ENCODE results near the gene REG1A. TPM values are rescaled to one million over a fixed set of nuclear protein-coding genes. Genes with fewer than 3 reads are reported as not detected.

REG1A gene
- total RNA-seq, 1 experiment from 2014 or later: not detected

DNA sequence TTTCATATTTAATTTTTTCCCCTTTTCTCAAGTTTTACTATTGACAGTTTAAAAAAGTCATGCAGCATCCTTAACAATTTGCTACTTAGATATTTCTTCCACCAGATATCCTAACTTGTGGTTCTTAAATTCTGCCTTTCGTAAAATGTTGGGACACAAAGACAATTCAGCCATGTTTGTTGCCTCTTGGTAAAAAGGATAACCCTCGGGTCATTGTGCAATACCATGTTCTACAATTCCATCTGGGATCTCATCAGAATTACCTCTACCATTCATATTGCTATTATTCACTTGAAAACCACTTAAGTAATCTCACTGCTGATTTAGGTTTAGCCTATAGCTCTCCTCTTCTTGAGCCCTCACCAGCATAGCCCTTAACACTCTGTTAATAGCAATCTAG lies 19.3 kb upstream of the REG1A start:
- no TSS peak for BruUV-seq (replicated peaks)
- Histone ChIP-seq H3K4me3 (ENCODE audit: low read depth, low read length, poor library complexity, severe bottlenecking) (no peak overlapping the region), H3K27me3 (replicated peaks; ENCODE audit: insufficient read depth, low read depth, low read length, poor library complexity) (no peaks in the 10 kb centered on the region), H3K36me3 (ENCODE audit: insufficient read depth, low read length, poor library complexity, severe bottlenecking) (no peaks in the 10 kb centered on the region), H3K4me1 (ENCODE audit: insufficient read depth, low read length, poor library complexity, severe bottlenecking) (no peaks in the 10 kb centered on the region), H3K27ac (ENCODE audit: low read depth, low read length, poor library complexity, severe bottlenecking) (no peak overlapping the region), H3K9me3 (ENCODE audit: low read depth, low read length, poor library complexity, severe bottlenecking) (peaks cover 4% of the 10 kb centered on the region)
- ChIA-PET POLR2A (ENCODE audit: low non-redundant PET) (no interaction called here), CTCF (no interaction called here)
- TF ChIP-seq CTCF (conservative IDR thresholded peaks at IDR 0.05; ENCODE audit: low read depth, low read length): no peak
- TF ChIP-seq EZH2 (IDR thresholded peaks at IDR 0.05; ENCODE audit: borderline replicate concordance, low read depth, low read length, poor library complexity, severe bottlenecking): no peak
- intact Hi-C loops (cut with micrococcal nuclease; ENCODE audit: unreplicated experiment): no loop called here
- no peak for DNase-seq (ENCODE audit: low spot score)

- CTCF ChIA-PET: no interaction called here
- intact Hi-C loops (cut with micrococcal nuclease; ENCODE audit: unreplicated experiment): no loop called here
- Histone ChIP-seq H3K36me3 (ENCODE audit: insufficient read depth, low read length, poor library complexity, severe bottlenecking) (no peaks in the 10 kb centered on the region), H3K9me3 (ENCODE audit: low read depth, low read length, poor library complexity, severe bottlenecking) (peaks cover 4% of the 10 kb centered on the region), H3K27me3 (replicated peaks; ENCODE audit: insufficient read depth, low read depth, low read length, poor library complexity) (no peaks in the 10 kb centered on the region), H3K4me1 (ENCODE audit: insufficient read depth, low read length, poor library complexity, severe bottlenecking) (no peaks in the 10 kb centered on the region), H3K4me3 (ENCODE audit: low read depth, low read length, poor library complexity, severe bottlenecking) (no peak overlapping the region), H3K27ac (ENCODE audit: low read depth, low read length, poor library complexity, severe bottlenecking) (no peak overlapping the region)
- POLR2A ChIA-PET (ENCODE audit: low non-redundant PET): no interaction called here
- DNase-seq (ENCODE audit: low spot score): no peak
- TF ChIP-seq CTCF (conservative IDR thresholded peaks at IDR 0.05; ENCODE audit: low read depth, low read length) (no peak), EZH2 (IDR thresholded peaks at IDR 0.05; ENCODE audit: borderline replicate concordance, low read depth, low read length, poor library complexity, severe bottlenecking) (no peak)
- no TSS peak for BruUV-seq (replicated peaks)
Observed at GRCh38 chr2:79103214-79103613, 17.1 kb upstream of the REG1A start.

DNA sequence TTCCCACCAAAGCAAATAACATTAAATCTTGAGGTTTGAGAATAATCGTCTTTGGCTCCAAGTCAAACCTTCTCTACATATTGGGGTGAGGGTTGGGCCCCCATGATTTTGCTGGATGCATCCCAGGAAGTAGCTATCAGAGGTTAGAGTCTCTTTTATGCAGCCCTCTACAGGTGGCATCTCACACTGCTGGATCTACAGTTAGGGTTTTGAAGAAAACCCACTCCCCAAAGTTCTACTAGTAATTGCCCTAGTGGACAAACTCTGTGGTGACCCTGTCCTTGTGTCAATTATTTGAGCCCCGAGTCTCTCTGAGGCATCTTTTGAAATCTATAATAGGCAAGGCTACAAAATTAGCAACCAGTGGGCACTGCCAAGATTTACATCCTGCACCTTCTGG lies 15.0 kb upstream of the REG1A start:
- intact Hi-C loops (cut with micrococcal nuclease; ENCODE audit: unreplicated experiment): no loop called here
- no TSS peak for BruUV-seq (replicated peaks)
- Histone ChIP-seq H3K9me3 (ENCODE audit: low read depth, low read length, poor library complexity, severe bottlenecking) (peaks cover 4% of the 10 kb centered on the region), H3K27ac (ENCODE audit: low read depth, low read length, poor library complexity, severe bottlenecking) (no peak overlapping the region), H3K36me3 (ENCODE audit: insufficient read depth, low read length, poor library complexity, severe bottlenecking) (no peaks in the 10 kb centered on the region), H3K27me3 (replicated peaks; ENCODE audit: insufficient read depth, low read depth, low read length, poor library complexity) (no peaks in the 10 kb centered on the region), H3K4me3 (ENCODE audit: low read depth, low read length, poor library complexity, severe bottlenecking) (no peak overlapping the region), H3K4me1 (ENCODE audit: insufficient read depth, low read length, poor library complexity, severe bottlenecking) (no peaks in the 10 kb centered on the region)
- TF ChIP-seq CTCF (conservative IDR thresholded peaks at IDR 0.05; ENCODE audit: low read depth, low read length) (no peak), EZH2 (IDR thresholded peaks at IDR 0.05; ENCODE audit: borderline replicate concordance, low read depth, low read length, poor library complexity, severe bottlenecking) (no peak)
- ChIA-PET CTCF (no interaction called here), POLR2A (ENCODE audit: low non-redundant PET) (no interaction called here)
- DNase-seq (ENCODE audit: low spot score): no peak

Data from A673 (cell line).